Measurements from ENCODE around the gene PDAP1. TPM values are rescaled to one million over a fixed set of nuclear protein-coding genes. Genes with fewer than 3 reads are reported as not detected.

The PDAP1 gene
- total and polyA plus RNA-seq, 2 of the 13 experiments (the other 11 are each of a cell fraction or from before 2014, with no cell fraction given) = 13.0 to 100 TPM

GRCh38 chr7:99422625-99423024 lies 14.2 kb upstream of the PDAP1 start (continued):
- TF ChIP-seq ZNF646 (CRISPR knock-in tag; IDR thresholded peaks at IDR 0.05) (no peak), NR3C1 (CRISPR knock-in tag; IDR thresholded peaks at IDR 0.05) (no peak)

- H3K4me1 ChIP-seq (ENCODE audit: insufficient read depth, low read length) = 0 out of 2 replicates have a peak, but pooled peaks cover 7% of the 10 kb centered on the region
- peaks cover 30 to 57% of the 10 kb centered on the region in 2 experiments for H3K36me3 ChIP-seq (replicated peaks in 1 of 2; ENCODE audit: control insufficient read depth in 1 of 2, insufficient read depth in 2 of 2, low read length in 2 of 2)
- in situ Hi-C loops (cut with HindIII; ENCODE audit: extremely low pct_ligation_motif_present, low pct_unique_long_range_greater_than_20kb) = no loop called here
- no peak overlapping the region for H3K4me2 ChIP-seq (ENCODE audit: low read depth, low read length)
- H3K9ac ChIP-seq (ENCODE audit: insufficient read depth, low read depth, low read length) = no peak overlapping the region
- H3K9me3 ChIP-seq (ENCODE audit: low read length) = no peaks in the 10 kb centered on the region
- no peak for ATAC-seq
- WGBS (ENCODE audit: low lambda C conversion rate) = 98% methylated on average over 11 of the region's 11 CpGs
- no peak overlapping the region for H3K27ac ChIP-seq (ENCODE audit: extremely low read length, insufficient read depth, low read length)
- intact Hi-C loops (cut with micrococcal nuclease; ENCODE audit: unreplicated experiment) = no loop called here
- no peak overlapping the region for H2AFZ ChIP-seq (ENCODE audit: low read length)
- POLR2A ChIA-PET = interaction anchor here (1.3 kb wide), 1 partner anchor 13 kb away, joined by 6 read pairs; the partner anchor contains the start of genes BUD31 and PDAP1
- CTCF ChIA-PET (ENCODE audit: low intra/inter-chr PET ratio, low total read pairs) = no interaction called here
- BruUV-seq (replicated peaks) = no TSS peak
- no peak overlapping the region for H3K4me3 ChIP-seq (replicated peaks in 1 of 3; ENCODE audit: insufficient read depth in 1 of 3, low read depth in 2 of 3, low read length in 3 of 3)
- H3K79me2 ChIP-seq (ENCODE audit: insufficient read depth, low read length) = no peaks in the 10 kb centered on the region
- no peak for DNase-seq (ENCODE audit: low spot score)
- H4K20me1 ChIP-seq (ENCODE audit: insufficient read depth, low read length) = 0 out of 2 replicates have a peak, but pooled peaks cover 2% of the 10 kb centered on the region
- FAIRE-seq = no peak
- no peaks in the 10 kb centered on the region for H3K27me3 ChIP-seq (ENCODE audit: control insufficient read depth in 1 of 2, insufficient read depth in 2 of 2, low read length in 2 of 2)
- TF ChIP-seq ZNF512 (CRISPR knock-in tag; IDR thresholded peaks at IDR 0.05) = no peak
- TF ChIP-seq KMT2B (CRISPR knock-in tag; IDR thresholded peaks at IDR 0.05) = no peak
- TF ChIP-seq POGZ (CRISPR knock-in tag; IDR thresholded peaks at IDR 0.05) = no peak
- TF ChIP-seq ZNF24 (IDR thresholded peaks at IDR 0.05) = no peak
- no peak for TF ChIP-seq NCOA5 (CRISPR knock-in tag; IDR thresholded peaks at IDR 0.05)
- no peak for TF ChIP-seq DNMT3B (CRISPR knock-in tag; conservative IDR thresholded peaks at IDR 0.05)
- TF ChIP-seq MXD3 (CRISPR knock-in tag; IDR thresholded peaks at IDR 0.05) = no peak
- no peak for TF ChIP-seq ZNF430 (CRISPR knock-in tag; IDR thresholded peaks at IDR 0.05)
- TF ChIP-seq ZNF431 (CRISPR knock-in tag; IDR thresholded peaks at IDR 0.05; ENCODE audit: borderline replicate concordance, low read depth) = no peak
- no peak for TF ChIP-seq THAP8 (CRISPR knock-in tag; IDR thresholded peaks at IDR 0.05; ENCODE audit: borderline replicate concordance)
- no peak for TF ChIP-seq NR2F6 (IDR thresholded peaks at IDR 0.05)
- no peak for TF ChIP-seq NR2F6 (CRISPR knock-in tag; IDR thresholded peaks at IDR 0.05)
- TF ChIP-seq ZNF773 (CRISPR knock-in tag; IDR thresholded peaks at IDR 0.05; ENCODE audit: borderline replicate concordance) = no peak
Observed at GRCh38 chr7:99422186-99422585, 13.8 kb upstream of the PDAP1 start.
